ENCODE measurements around the gene MARCHF2. TPM values are rescaled to one million over a fixed set of nuclear protein-coding genes. Genes with fewer than 3 reads are reported as not detected.

The MARCHF2 gene
- polyA plus RNA-seq, 2 of the 4 experiments (the other 2 are of a cell fraction): 12.4 to 13.1 TPM

GRCh38 chr19:8482696-8483095, 69.6 kb downstream of the MARCHF2 start:
- H3K27ac ChIP-seq: no peak overlapping the region
- 97% methylated on average over 7 of the region's 11 CpGs for WGBS (ENCODE audit: missing lambda C conversion rate)
- TF ChIP-seq REST (IDR thresholded peaks at IDR 0.05): no peak
- TF ChIP-seq POLR2A (IDR thresholded peaks at IDR 0.05; ENCODE audit: low read length): no peak
- TF ChIP-seq MAX (IDR thresholded peaks at IDR 0.05): no peak
- TF ChIP-seq NFE2L2 (conservative IDR thresholded peaks at IDR 0.05; ENCODE audit: low read length): no peak
- TF ChIP-seq HOXA7 (CRISPR knock-in tag; IDR thresholded peaks at IDR 0.05): no peak
- no peak for TF ChIP-seq HES2 (IDR thresholded peaks at IDR 0.05)
- no peak for TF ChIP-seq GATA3 (IDR thresholded peaks at IDR 0.05; ENCODE audit: borderline replicate concordance)
- no peak for TF ChIP-seq RFX5 (IDR thresholded peaks at IDR 0.05)
- no peak for TF ChIP-seq USF2 (IDR thresholded peaks at IDR 0.05)
- TF ChIP-seq ZFP36 (IDR thresholded peaks at IDR 0.05; ENCODE audit: borderline replicate concordance, partially characterized antibody): no peak
- TF ChIP-seq FOSL2 (IDR thresholded peaks at IDR 0.05): no peak
- no peak for TF ChIP-seq FOSL2 (CRISPR knock-in tag; IDR thresholded peaks at IDR 0.05)
- no peak for TF ChIP-seq ZC3H11A (IDR thresholded peaks at IDR 0.05)
- TF ChIP-seq MAZ (IDR thresholded peaks at IDR 0.05; ENCODE audit: borderline replicate concordance, low read depth, low read length): no peak
- no peak for TF ChIP-seq ELK1 (IDR thresholded peaks at IDR 0.05; ENCODE audit: low read depth, low read length)
- no peak for TF ChIP-seq HEYL (CRISPR knock-in tag; IDR thresholded peaks at IDR 0.05)
- TF ChIP-seq ZSCAN20 (CRISPR knock-in tag; IDR thresholded peaks at IDR 0.05): no peak
- no peak for TF ChIP-seq CTCF (IDR thresholded peaks at IDR 0.05)
- TF ChIP-seq EP300 (IDR thresholded peaks at IDR 0.05): no peak
- POLR2A ChIA-PET: no interaction called here
- DNase-seq (ENCODE audit: low read depth in 1 of 2, low spot score in 1 of 2) (no peak), ATAC-seq (no peak), FAIRE-seq (no peak)
- CTCF ChIA-PET: interaction anchor here (1.2 to 1.3 kb wide), 3 partner anchors 9 to 143 kb away, joined by 3 to 4 read pairs (median 3); no protein-coding TSS in a partner anchor
- H3K4me3 ChIP-seq: no peak overlapping the region
- no peaks in the 10 kb centered on the region for H3K9me3 ChIP-seq
- no peak overlapping the region for H3K4me2 ChIP-seq
- no peaks in the 10 kb centered on the region for H3K4me1 ChIP-seq

- POLR2A ChIA-PET: no interaction called here
- Histone ChIP-seq H3K4me2 (no peak overlapping the region), H3K4me1 (no peaks in the 10 kb centered on the region), H3K9me3 (no peaks in the 10 kb centered on the region), H3K27ac (no peak overlapping the region), H3K4me3 (no peak overlapping the region)
- 91% methylated on average over 8 of the region's 8 CpGs for WGBS (ENCODE audit: missing lambda C conversion rate)
- ATAC-seq (no peak), DNase-seq (ENCODE audit: low read depth in 1 of 2, low spot score in 1 of 2) (no peak), FAIRE-seq (no peak)
- CTCF ChIA-PET: interaction anchor here (1.2 to 1.5 kb wide), 3 partner anchors 10 to 143 kb away, joined by 3 to 5 read pairs (median 3); no protein-coding TSS in a partner anchor
- no peak for TF ChIP-seq CBX2 (IDR thresholded peaks at IDR 0.05; ENCODE audit: borderline replicate concordance, low read depth)
- no peak for TF ChIP-seq HEYL (CRISPR knock-in tag; IDR thresholded peaks at IDR 0.05)
- no peak for TF ChIP-seq SMC3 (IDR thresholded peaks at IDR 0.05)
- no peak for TF ChIP-seq ZSCAN20 (CRISPR knock-in tag; IDR thresholded peaks at IDR 0.05)
- no peak for TF ChIP-seq CBX8 (IDR thresholded peaks at IDR 0.05)
- peak; percentile 33 for TF ChIP-seq ZFP36 (IDR thresholded peaks at IDR 0.05; ENCODE audit: borderline replicate concordance, partially characterized antibody)
- no peak for TF ChIP-seq CHD4 (IDR thresholded peaks at IDR 0.05; ENCODE audit: borderline replicate concordance)
Measured at GRCh38 chr19:8483165-8483564, 70.1 kb downstream of the MARCHF2 start.

All from A549 (cell line).